LoVo (cell line): Measurements from ENCODE around the gene CSNK1A1.
"Not testable (repeated sequence)": the region's sequence is repeated elsewhere in the genome, so short reads cannot be mapped to it uniquely, and the experiment has no call there.

Experiments
- DNase-seq: peaks from one replicate; pipeline ENCODE4 v3.0.0-alpha.2; 2016; ENCODE audit warnings: low spot score

CSNK1A1 gene

DNA sequence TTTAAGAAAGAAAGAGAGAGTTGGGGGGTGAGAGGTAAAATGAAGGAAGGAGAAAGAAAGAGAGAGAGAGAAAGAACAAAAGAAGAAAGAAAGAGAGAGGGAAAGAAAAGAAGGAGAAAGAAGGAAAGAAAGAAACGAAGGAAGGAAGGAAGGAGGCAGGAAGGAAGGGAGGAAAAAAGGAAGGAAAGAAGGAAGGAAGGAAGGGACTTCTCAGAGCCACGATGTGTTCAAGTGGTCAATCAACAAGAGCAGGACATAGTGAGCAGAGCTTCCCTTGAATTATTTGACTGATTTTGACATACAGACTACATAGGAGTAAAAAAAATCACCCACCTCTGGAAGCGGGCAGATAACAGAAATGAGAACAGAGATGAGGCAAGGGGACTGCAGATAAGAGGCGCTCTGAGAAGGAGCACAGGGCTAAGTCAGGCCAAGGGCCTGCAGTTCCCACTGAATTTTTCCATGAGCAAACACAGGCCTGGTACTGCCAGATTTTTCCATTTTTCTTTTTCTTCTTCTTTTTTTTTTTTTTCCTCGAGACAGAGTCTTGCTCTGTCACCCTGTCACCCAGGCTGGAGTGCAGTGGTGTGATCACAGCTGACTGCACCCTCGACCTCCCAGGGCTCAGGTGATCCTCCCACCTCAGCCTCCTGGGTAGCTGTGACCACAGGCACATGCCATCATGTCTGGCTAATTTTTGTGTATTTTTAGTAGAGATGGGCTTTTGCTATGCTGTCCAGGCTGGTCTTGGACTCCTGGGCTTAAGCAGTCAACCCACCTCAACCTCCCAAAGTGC lies 94.4 kb downstream of the CSNK1A1 start:
- no peak for DNase-seq

GRCh38 chr5:149455889-149456409 lies 95.3 kb downstream of the CSNK1A1 start:
- DNase-seq, result peak; percentile 37

GRCh38 chr5:149453618-149454415 lies 97.4 kb downstream of the CSNK1A1 start:
- DNase-seq, result no peak

DNA sequence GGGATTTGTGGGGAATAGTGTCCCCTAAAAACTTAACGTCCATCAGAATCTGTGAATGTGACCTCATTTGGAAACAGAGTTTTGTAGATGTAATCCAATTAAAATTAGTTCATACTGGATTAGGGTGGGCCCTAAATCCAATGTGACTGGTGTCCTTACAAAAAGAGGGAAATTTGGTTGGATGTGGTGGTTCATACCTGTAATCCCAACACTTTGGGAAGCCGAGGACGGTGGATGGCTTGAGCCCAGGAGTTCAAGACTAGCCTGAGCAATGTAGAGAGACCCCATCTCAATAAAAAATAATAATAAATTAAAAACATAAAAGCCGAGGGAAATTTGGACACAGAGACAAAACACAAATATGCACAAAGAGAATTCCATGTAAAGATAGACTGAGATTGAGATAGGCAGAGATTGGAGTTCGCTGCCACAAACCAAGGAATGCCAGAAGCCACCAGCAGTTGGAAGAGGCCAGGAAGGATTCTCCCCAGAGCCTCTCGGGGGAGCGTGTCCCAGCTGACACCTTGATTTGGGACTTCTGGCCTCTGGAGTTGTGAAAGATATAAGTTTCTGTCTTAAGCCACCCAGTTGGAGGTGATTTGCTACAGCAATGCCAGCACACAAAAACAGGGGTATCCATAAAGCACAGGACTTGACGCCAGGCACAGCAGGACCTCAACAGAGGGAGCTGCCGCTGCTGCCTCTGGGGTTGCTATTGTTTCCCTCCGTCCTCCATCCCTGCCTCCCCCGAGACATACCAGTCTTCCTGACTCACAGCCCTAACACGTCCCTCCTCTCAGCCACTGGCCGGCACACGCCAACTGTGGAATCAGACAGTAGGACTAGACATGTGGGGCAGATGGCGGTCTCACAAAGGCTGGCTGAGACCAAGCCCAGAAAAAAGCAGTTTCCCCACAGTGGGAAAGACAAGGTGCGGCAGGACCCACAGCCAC lies 98.3 kb downstream of the CSNK1A1 start:
- DNase-seq, result no peak

DNA sequence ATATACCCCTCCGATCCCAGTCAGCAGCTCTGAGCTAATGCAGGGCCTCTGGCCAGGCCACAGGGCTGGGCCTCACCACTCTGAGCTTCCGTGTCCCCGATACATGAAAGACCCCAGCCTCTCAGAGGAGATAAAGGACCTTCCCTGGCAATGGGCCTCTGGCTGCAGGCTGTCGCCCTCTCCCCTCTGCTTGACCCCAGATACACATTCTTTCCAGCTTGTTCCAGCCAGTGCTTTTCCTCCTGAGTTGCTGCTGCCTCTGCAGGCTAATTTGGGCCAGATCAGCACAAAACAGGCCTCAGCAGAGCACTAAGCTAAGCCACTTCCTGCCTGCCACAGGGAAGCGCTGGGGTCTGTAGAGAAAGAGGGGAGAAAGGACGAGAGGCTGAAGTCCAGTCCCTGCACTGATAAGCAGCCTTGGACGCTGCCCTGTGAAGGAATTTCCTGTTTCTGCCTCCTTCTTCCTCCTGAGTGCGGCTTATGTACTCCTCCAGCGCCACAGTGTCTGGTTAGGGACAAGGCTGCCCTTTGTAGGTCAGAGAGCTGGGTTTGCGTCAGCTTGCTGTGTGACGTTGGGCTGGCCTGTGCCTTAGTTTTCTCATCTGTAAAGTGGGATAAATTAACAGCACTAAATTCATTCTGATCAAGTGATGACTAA lies 99.1 kb downstream of the CSNK1A1 start:
- DNase-seq, result peak; percentile 82

DNA sequence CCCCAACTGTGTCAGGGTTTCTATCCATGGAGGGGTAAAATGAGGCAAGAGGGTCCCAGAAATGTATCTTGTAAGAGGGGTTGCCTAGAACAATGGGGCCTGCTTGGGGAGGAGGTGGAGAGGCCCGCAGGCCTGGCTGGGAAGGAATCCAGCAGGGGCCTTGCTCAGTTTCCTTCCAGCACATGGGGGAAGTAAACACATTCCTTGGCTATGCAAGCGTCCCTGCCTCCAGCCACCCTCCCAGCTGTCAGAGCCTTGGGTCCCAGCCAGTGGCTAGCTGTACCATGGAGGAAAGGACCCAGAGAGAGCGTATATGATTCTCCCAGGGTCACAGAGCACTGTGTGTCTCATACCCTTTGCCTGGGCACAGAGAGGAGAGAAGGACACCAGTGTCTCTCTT lies 101.0 kb downstream of the CSNK1A1 start:
- no peak for DNase-seq

DNA sequence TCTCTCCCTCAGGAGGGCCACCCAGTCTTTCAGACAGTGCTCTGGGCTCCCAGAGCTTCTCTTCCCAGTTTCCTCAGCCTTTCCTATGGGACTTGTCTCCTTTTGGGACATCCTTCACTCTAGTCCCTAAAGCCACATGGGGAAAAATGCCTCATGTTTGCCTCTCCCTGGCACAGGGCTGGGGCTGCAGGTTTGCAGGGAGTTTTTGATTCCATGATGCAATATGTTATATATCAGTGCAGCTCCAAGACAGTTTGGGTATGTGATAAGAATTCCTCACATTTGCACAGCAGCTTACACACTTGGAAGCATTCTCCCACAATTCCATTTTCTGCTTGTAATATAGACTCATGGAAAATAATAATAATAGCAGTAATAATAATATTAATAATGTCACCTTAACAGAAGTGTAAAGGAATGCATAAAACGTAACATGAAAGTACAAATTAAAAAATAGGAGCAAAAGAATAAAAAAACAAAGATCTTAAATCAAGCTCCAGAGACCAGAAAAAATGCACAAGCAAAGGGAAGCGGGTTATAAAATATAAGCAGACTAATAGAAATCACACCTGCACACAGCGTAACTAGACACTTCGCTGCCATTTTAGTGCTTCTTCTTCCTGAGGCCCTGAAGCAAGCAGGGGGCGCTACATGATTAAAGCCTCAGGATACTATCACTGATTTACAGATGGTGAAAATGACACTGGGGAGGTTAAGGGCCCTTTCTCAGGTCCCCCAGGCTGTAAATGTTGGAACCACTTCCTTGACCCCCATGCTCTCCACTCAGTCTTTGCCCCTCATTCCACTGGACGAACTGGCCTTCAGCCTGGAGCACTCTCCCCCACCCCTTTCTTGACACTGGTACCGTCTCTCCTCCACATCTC lies 102.2 kb downstream of the CSNK1A1 start:
- no peak for DNase-seq

- no peak for DNase-seq
Measured at GRCh38 chr5:149448431-149448830, 102.8 kb downstream of the CSNK1A1 start.

- no peak for DNase-seq
Measured at GRCh38 chr5:149447373-149448367, 103.6 kb downstream of the CSNK1A1 start.

DNA sequence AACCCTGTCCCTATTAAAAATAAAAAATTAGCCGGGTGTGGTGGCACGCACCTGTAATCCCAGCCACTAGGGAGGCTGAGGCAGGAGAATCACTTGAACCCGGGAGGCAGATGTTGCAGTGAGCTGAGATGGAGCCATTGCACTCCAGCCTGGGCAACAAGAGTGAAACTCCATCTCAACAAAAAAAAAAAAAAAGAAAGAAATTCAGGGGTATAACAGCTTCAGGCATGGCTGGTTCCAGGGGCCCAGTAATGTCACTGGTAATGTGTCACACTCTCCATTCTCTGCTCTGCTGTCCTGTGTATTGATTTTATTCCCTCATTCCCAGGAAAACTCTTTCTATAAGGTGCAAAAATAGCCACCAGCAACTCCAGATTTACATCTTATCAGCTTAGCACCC lies 104.4 kb downstream of the CSNK1A1 start:
- DNase-seq, result not testable (repeated sequence)

- peak; percentile 82 for DNase-seq
Measured at GRCh38 chr5:149445739-149446369, 105.4 kb downstream of the CSNK1A1 start.

DNA sequence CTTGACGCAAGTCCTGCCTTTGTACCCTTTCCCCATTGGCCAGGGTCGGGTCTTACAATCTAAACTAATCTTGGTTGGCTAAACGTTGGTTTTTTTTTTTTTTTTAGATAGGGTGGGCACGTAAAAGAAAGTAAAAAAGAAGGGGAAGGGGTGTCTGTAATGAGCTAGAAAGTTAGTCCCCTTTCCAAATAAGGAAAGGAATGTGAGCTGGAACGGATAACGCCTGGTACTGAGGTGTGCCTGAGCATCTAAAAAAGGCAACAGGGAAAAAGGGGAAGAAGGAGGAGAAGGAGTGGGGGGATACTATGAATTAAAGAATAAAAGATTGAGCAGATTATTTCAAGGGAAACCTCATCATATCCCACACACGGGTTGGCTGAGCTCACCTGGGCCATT lies 105.9 kb downstream of the CSNK1A1 start:
- DNase-seq, result no peak

- DNase-seq, result not testable (repeated sequence)
Measured at GRCh38 chr5:149444430-149444829, 106.8 kb downstream of the CSNK1A1 start.

DNA sequence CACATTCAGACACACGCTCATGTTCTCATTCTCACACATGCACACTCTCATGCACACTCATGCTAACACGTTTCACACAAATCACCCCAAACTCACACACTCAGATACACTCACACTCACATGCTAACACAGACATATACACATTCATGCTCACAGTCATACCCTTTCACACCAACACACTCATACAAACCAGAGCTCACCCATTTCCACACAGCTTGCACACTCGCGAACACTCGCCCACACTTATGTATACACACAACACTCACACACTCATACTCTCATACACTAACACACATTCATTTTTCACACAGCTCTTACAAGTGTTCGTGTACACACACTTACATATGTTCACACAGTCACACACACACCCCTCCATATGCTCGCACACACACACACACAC lies 108.0 kb downstream of the CSNK1A1 start:
- no peak for DNase-seq

- peak; percentile 81 for DNase-seq
Measured at GRCh38 chr5:149442563-149443182, 108.6 kb downstream of the CSNK1A1 start.
